Erythroblast (primary cell): ENCODE results near the gene DOCK2.

ENCODE experiments used
- GATA1 ChIP-seq: IDR thresholded peaks from 2 replicates; pipeline ENCODE4 v1.6.1; 2011; ENCODE audit warnings: low read depth, mild to moderate bottlenecking, control low read depth, low read length, moderate library complexity
- POLR2A ChIP-seq: IDR thresholded peaks from 2 replicates; pipeline ENCODE4 v1.6.1; 2011; ENCODE audit warnings: mild to moderate bottlenecking, low read length

DNA sequence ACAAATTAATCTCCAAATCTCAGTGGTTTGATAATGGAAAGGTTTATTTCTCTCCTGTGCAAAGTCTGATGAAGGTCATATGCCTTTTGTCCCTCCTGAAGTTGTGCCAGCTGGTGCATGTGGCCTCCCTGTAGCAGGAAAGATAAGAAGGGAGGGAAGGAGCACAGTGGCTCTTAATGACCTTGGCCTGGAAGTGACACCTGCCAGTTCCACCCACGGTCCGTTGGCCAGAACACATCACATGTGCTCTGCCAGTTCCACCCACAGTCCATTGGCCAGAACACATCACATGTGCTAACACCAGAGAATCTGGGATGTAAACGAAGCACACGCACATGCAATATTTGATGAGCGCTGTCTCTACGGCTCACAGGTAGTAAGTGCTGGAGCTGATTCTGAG is 130.9 kb downstream of the DOCK2 start:
- TF ChIP-seq POLR2A: no peak
- TF ChIP-seq GATA1: no peak
